H1 (cell line): ENCODE data around the gene SIGLEC10. TPM values are rescaled to one million over a fixed set of nuclear protein-coding genes. Genes with fewer than 3 reads are reported as not detected.

Experiments
- CTCF ChIA-PET: fragments of 300-600 bp; sonication (Branson Sonifier 250); formaldehyde crosslinking; loops from one replicate; lab custom pipeline; 2021; ENCODE audit not compliant: partially characterized antibody; lab: Charles Lee
- POLR2A ChIA-PET: fragments of 300-600 bp; sonication (Branson Sonifier 250); formaldehyde crosslinking; loops from one replicate; lab custom pipeline; 2021; ENCODE audit warnings: inconsistent platforms; ENCODE audit not compliant: partially characterized antibody; lab: Charles Lee
- DNase-seq, 2 experiments: peaks; one replicate each; pipeline versions ENCODE4 v3.0.0 to v3.0.0-alpha.2; 2010 to 2022; ENCODE audit warnings: low spot score in 2 of 2, low read depth in 1 of 2, mixed read lengths in 1 of 2
- FAIRE-seq: peaks from 2 replicates; lab custom pipeline; 2011; peaks lifted over from hg19 to GRCh38; lab: Jason Lieb, UNC
- H2AFZ ChIP-seq: 2 replicates; pipeline ENCODE4 v1.8.1; 2012; ENCODE audit warnings: low read length, inconsistent platforms
- H2AK5ac ChIP-seq: 2 replicates; pipeline ENCODE4 v1.6.1; 2013; ENCODE audit warnings: low read depth, low read length
- H2BK120ac ChIP-seq: replicated peaks from 2 replicates; pipeline ENCODE3; 2013; ENCODE audit warnings: low read depth, low read length, inconsistent platforms
- H2BK12ac ChIP-seq: 2 replicates; pipeline ENCODE4 v1.6.1; 2013; ENCODE audit warnings: low read depth, low read length
- H2BK15ac ChIP-seq: 2 replicates; pipeline ENCODE4 v1.6.1; 2013; ENCODE audit warnings: low read length
- H2BK20ac ChIP-seq: 2 replicates; pipeline ENCODE4 v1.6.1; 2013; ENCODE audit warnings: low read length
- H2BK5ac ChIP-seq: 2 replicates; pipeline ENCODE4 v1.6.1; 2013; ENCODE audit warnings: low read depth, low read length
- H3K14ac ChIP-seq: 2 replicates; pipeline ENCODE4 v1.6.1; 2013; ENCODE audit warnings: inconsistent platforms; ENCODE audit not compliant: insufficient read length
- H3K18ac ChIP-seq: 2 replicates; pipeline ENCODE4 v1.6.1; 2013; ENCODE audit warnings: low read length; ENCODE audit errors: extremely low read depth
- H3K23ac ChIP-seq: 2 replicates; pipeline ENCODE4 v1.6.1; 2013; ENCODE audit warnings: inconsistent platforms; ENCODE audit not compliant: insufficient read length
- H3K23me2 ChIP-seq: 2 replicates; pipeline ENCODE4 v1.6.1; 2013; ENCODE audit warnings: low read depth, low read length
- H3K27ac ChIP-seq: 2 replicates; pipeline ENCODE4 v1.6.1; 2011; ENCODE audit warnings: low read depth, low read length, inconsistent platforms
- H3K27me3 ChIP-seq, 4 experiments: replicated peaks in 1 of 4; 1 replicate in 1 of 4; 2 replicates in 3 of 4; pipeline versions ENCODE4 v1.6.1 to v1.8.1; 2011 to 2013; ENCODE audit warnings: low read length in 3 of 4, mild to moderate bottlenecking in 3 of 4, inconsistent platforms in 2 of 4, mixed read lengths in 2 of 4, moderate library complexity in 1 of 4; ENCODE audit not compliant: control insufficient read depth in 3 of 4, insufficient read depth in 3 of 4; ENCODE audit errors: extremely low read depth in 1 of 4
- H3K36me3 ChIP-seq, 4 experiments: 2 replicates each; pipeline versions ENCODE4 v1.6.1 to v1.8.1; 2011 to 2013; ENCODE audit warnings: mild to moderate bottlenecking in 4 of 4, low read length in 3 of 4, moderate library complexity in 2 of 4, control low read depth in 1 of 4, inconsistent platforms in 1 of 4; ENCODE audit not compliant: insufficient read depth in 4 of 4, control insufficient read depth in 2 of 4
- H3K4ac ChIP-seq: replicated peaks from 2 replicates; pipeline ENCODE3; 2013; ENCODE audit warnings: low read length, low read depth, mixed read lengths, inconsistent platforms; ENCODE audit not compliant: insufficient read length
- H3K4me1 ChIP-seq, 4 experiments: replicated peaks in 1 of 4; 1 replicate in 1 of 4; 2 replicates in 3 of 4; pipeline versions ENCODE4 v1.6.1 to v1.8.1; 2011 to 2013; ENCODE audit warnings: low read length in 3 of 4, inconsistent platforms in 2 of 4, mixed read lengths in 1 of 4; ENCODE audit not compliant: insufficient read depth in 4 of 4, control insufficient read depth in 3 of 4
- H3K4me2 ChIP-seq, 2 experiments: 2 replicates each; pipeline versions ENCODE4 v1.6.1 to v1.8.1; 2011 to 2013; ENCODE audit warnings: low read depth in 2 of 2, low read length in 2 of 2, control low read depth in 1 of 2, inconsistent platforms in 1 of 2, mild to moderate bottlenecking in 1 of 2; ENCODE audit not compliant: insufficient read depth in 1 of 2
- H3K4me3 ChIP-seq, 4 experiments: fragments of 200-600, 300-600 bp in 1 of 4; sonication (generic), shearing (Covaris generic), sonication (Bioruptor Twin) in 1 of 4; 2 replicates each; pipeline versions ENCODE4 v1.5.1 to v1.8.1; 2011 to 2016; ENCODE audit warnings: low read length in 4 of 4, low read depth in 3 of 4, control low read depth in 2 of 4, inconsistent platforms in 2 of 4, mild to moderate bottlenecking in 2 of 4, mixed read lengths in 1 of 4, moderate library complexity in 1 of 4; ENCODE audit not compliant: insufficient read depth in 2 of 4; ENCODE audit errors: extremely low read depth in 1 of 4
- H3K56ac ChIP-seq: replicated peaks from 2 replicates; pipeline ENCODE3; 2013; ENCODE audit warnings: low read depth, mild to moderate bottlenecking, mixed read lengths, low read length, inconsistent platforms; ENCODE audit not compliant: insufficient read length
- H3K79me1 ChIP-seq: 2 replicates; pipeline ENCODE4 v1.6.1; 2013; ENCODE audit warnings: low read depth, low read length, control low read depth
- H3K79me2 ChIP-seq, 2 experiments: 2 replicates each; pipeline versions ENCODE4 v1.6.1 to v1.8.1; 2012 to 2013; ENCODE audit warnings: low read length in 2 of 2, mild to moderate bottlenecking in 2 of 2, inconsistent platforms in 1 of 2; ENCODE audit not compliant: insufficient read depth in 2 of 2, control insufficient read depth in 1 of 2
- H3K9ac ChIP-seq, 4 experiments: replicated peaks in 1 of 4; 1 replicate in 1 of 4; 2 replicates in 3 of 4; pipeline versions ENCODE4 v1.6.1 to v1.8.1; 2011 to 2013; ENCODE audit warnings: low read depth in 3 of 4, low read length in 3 of 4, control low read depth in 2 of 4, mild to moderate bottlenecking in 2 of 4, moderate library complexity in 2 of 4, inconsistent platforms in 1 of 4; ENCODE audit errors: extremely low read depth in 1 of 4
- H3K9me3 ChIP-seq, 2 experiments: 2 replicates each; pipeline versions ENCODE4 v1.6.1 to v1.8.1; 2012 to 2013; ENCODE audit warnings: mild to moderate bottlenecking in 2 of 2, moderate library complexity in 2 of 2, control low read depth in 1 of 2, inconsistent platforms in 1 of 2, low read depth in 1 of 2, low read length in 1 of 2, mixed read lengths in 1 of 2; ENCODE audit not compliant: insufficient read depth in 2 of 2
- H4K20me1 ChIP-seq, 2 experiments: replicated peaks in 1 of 2; 2 replicates each; pipeline versions ENCODE3 to v1.8.1; 2011 to 2013; ENCODE audit warnings: inconsistent platforms in 2 of 2, low read length in 2 of 2, mild to moderate bottlenecking in 1 of 2; ENCODE audit not compliant: insufficient read depth in 2 of 2, control insufficient read depth in 1 of 2
- H4K5ac ChIP-seq: 2 replicates; pipeline ENCODE4 v1.6.1; 2013; ENCODE audit warnings: low read length, low read depth, mixed read lengths, inconsistent platforms; ENCODE audit not compliant: insufficient read length
- H4K8ac ChIP-seq: 2 replicates; pipeline ENCODE4 v1.8.0; 2013; ENCODE audit warnings: mild to moderate bottlenecking, moderate library complexity, low read length, inconsistent platforms; ENCODE audit not compliant: insufficient read depth; ENCODE audit errors: extremely low read depth
- H4K91ac ChIP-seq: replicated peaks from 2 replicates; pipeline ENCODE3; 2013; ENCODE audit warnings: low read length, mixed read lengths, inconsistent platforms; ENCODE audit not compliant: insufficient read length
- CHD2 ChIP-seq: IDR thresholded peaks from 2 replicates; pipeline ENCODE4 v1.6.1; 2012; ENCODE audit warnings: low read length, improper control_type of control experiment
- CTBP2 ChIP-seq: IDR thresholded peaks from 2 replicates; pipeline ENCODE4 v1.7.0; 2011; ENCODE audit warnings: borderline replicate concordance, mild to moderate bottlenecking, moderate library complexity, mixed read lengths, low read length; ENCODE audit not compliant: insufficient read depth, insufficient read length
- HDAC2 ChIP-seq, 2 experiments: fragments of 300-600 bp in 1 of 2; sonication (generic) in 1 of 2; IDR thresholded peaks; 2 replicates each; pipeline ENCODE4 v1.6.1; 2011 to 2012; ENCODE audit warnings: low read depth in 2 of 2, low read length in 2 of 2, mild to moderate bottlenecking in 2 of 2, moderate library complexity in 2 of 2, borderline replicate concordance in 1 of 2, inconsistent platforms in 1 of 2
- NRF1 ChIP-seq: IDR thresholded peaks from 2 replicates; pipeline ENCODE4 v1.6.1; 2011; ENCODE audit warnings: mild to moderate bottlenecking, low read depth, low read length, improper control_type of control experiment
- SUZ12 ChIP-seq: fragments of 200-600 bp; sonication (generic); IDR thresholded peaks from 2 replicates; pipeline ENCODE4 v1.6.1; 2012; ENCODE audit warnings: mild to moderate bottlenecking, inconsistent platforms, low read length, moderate library complexity, mixed read lengths
- YY1 ChIP-seq: IDR thresholded peaks from 2 replicates; pipeline ENCODE4 v1.6.1; 2011; ENCODE audit warnings: low read depth, mild to moderate bottlenecking, low read length
- WGBS, 2 experiments: shearing (Covaris generic) in 1 of 2; methylation state at CpG; one replicate each; pipeline versions ENCODE4 v1.1.6 to v1.1.7; 2013 to 2015; ENCODE audit warnings: low lambda C conversion rate in 2 of 2, mixed read lengths in 2 of 2, inconsistent platforms in 1 of 2, low coverage in 1 of 2, missing lambda C conversion rate in 1 of 2; ENCODE audit not compliant: insufficient replicate concordance in 2 of 2, insufficient coverage in 1 of 2, insufficient read length in 1 of 2; ENCODE audit errors: extremely low coverage in 1 of 2, missing lambda C conversion rate in 1 of 2; 5-methylcytosine and 5-hydroxymethylcytosine counted together
- polyA plus RNA-seq, 7 experiments: library from polyadenylated mRNA; depleted of rRNA in 3 of 7; stranded (reverse) in 5 of 7; unstranded in 2 of 7; fragments of >200 nt in 5 of 7; fragments of 200-250 nt in 2 of 7; gene quantifications; 1 replicate in 5 of 7; 2 replicates in 1 of 7; 4 replicates in 1 of 7; pipeline versions ENCODE4 v1.2.1 to v1.2.3, GENCODE V29; 2011 to 2013; ENCODE audit warnings: missing spikeins in 2 of 7, mixed read lengths in 2 of 7
- total RNA-seq: library from RNA; stranded (reverse); fragmentation: NEBNext Ultra II Directional; extraction: Animal tissue kit (Norgen Biotek cat#: 25700); gene quantifications from 2 replicates; pipeline ENCODE4 v1.2.1, GENCODE V29; 2021

Gene SIGLEC10
- total and polyA plus RNA-seq, 2 of the 8 experiments (the other 6 are each of a cell fraction or from before 2014, with no cell fraction given) = 0.06 TPM; not detected in 1

DNA sequence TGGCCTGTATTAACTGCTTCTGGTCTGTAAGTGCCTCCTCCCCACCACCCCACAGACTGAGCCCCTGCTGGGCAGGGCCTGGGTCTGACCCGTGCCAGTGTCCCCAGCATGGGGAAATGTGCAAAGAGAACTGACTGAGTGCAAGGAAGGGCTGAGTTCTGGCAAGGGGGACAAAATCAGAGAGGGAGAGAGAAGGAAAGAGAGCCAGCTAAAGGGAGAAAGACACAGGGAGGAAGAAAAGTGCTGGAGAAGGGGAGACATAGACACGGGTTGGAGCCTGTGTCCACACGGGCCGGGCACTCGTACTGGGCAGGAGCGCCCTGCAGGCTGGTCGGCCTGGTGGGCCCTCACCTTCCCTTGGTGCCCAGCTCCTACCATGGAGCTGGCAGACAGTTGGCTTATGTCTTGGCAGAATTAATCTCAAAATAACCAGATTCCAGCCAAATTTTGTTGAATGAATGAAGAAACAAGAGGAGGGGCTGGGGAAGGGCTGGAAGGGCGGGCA, 46.2 kb downstream of the SIGLEC10 start:
- CTCF ChIA-PET = interaction anchor here (1.0 to 1.8 kb wide), 3 partner anchors 16 to 46 kb away, joined by 3 to 5 read pairs (median 4); partner anchors contain the start of genes C19orf84, LIM2 and SIGLEC10
- no peak for FAIRE-seq
- H2AK5ac ChIP-seq = no peak overlapping the region
- H3K4ac ChIP-seq = no peak overlapping the region
- H3K14ac ChIP-seq = no peak overlapping the region
- H3K18ac ChIP-seq = no peak overlapping the region
- no peaks in the 10 kb centered on the region for H3K9me3 ChIP-seq
- H3K79me1 ChIP-seq = no peaks in the 10 kb centered on the region
- no peaks in the 10 kb centered on the region for H3K36me3 ChIP-seq
- no peak overlapping the region for H4K91ac ChIP-seq
- no peak overlapping the region for H2BK120ac ChIP-seq
- H3K27me3 ChIP-seq = no peaks in the 10 kb centered on the region; a peak in 2 of 7 replicates
- no peak overlapping the region for H3K23ac ChIP-seq
- H3K4me2 ChIP-seq = no peak overlapping the region
- no peak overlapping the region for H2BK5ac ChIP-seq
- H3K56ac ChIP-seq = no peak overlapping the region
- H4K8ac ChIP-seq = no peak overlapping the region
- H4K5ac ChIP-seq = no peak overlapping the region
- TF ChIP-seq NRF1 = no peak
- no peak for TF ChIP-seq HDAC2 (IDR thresholded peaks at IDR 0.05; ENCODE audit: borderline replicate concordance in 1 of 2, low read depth in 2 of 2, low read length in 2 of 2)
- TF ChIP-seq SUZ12 = no peak
- no peak for TF ChIP-seq CHD2
- no peak for TF ChIP-seq YY1
- no peak for TF ChIP-seq CTBP2
- peaks cover 19% of the 10 kb centered on the region for H3K23me2 ChIP-seq
- WGBS, 2 experiments = 76% methylated on average over 8 of the region's 8 CpGs; no CpG with 5 or more reads in 1 of the 2 experiments
- POLR2A ChIA-PET = interaction anchor here (1.3 to 2.7 kb wide), 3 partner anchors 10 to 23 kb away, joined by 3 to 11 read pairs (median 5); partner anchors contain the start of gene C19orf84
- no peak overlapping the region for H2BK12ac ChIP-seq
- H2AFZ ChIP-seq = no peak overlapping the region
- no peak overlapping the region for H2BK15ac ChIP-seq
- H3K9ac ChIP-seq = no peak overlapping the region
- H3K4me3 ChIP-seq = no peak overlapping the region
- H3K27ac ChIP-seq = no peak overlapping the region
- H4K20me1 ChIP-seq = no peaks in the 10 kb centered on the region
- no peak for DNase-seq
- no peak overlapping the region for H2BK20ac ChIP-seq
- peaks cover 0 to 9% (median 8%) of the 10 kb centered on the region in 4 experiments; a peak in 5 of 7 replicates for H3K4me1 ChIP-seq
- no peaks in the 10 kb centered on the region for H3K79me2 ChIP-seq
